DND-41 (cell line): ENCODE results near the gene LRRC42.

Experiments used
- CTCF ChIP-seq: IDR thresholded peaks from 2 replicates; pipeline ENCODE4 v1.5.1; 2012; ENCODE audit warnings: borderline replicate concordance, low read length, moderate library complexity, mild to moderate bottlenecking; ENCODE audit not compliant: poor library complexity, severe bottlenecking; ENCODE audit errors: extremely low read depth
- EZH2 ChIP-seq: IDR thresholded peaks from 3 replicates; pipeline ENCODE4 v1.6.1; 2012; ENCODE audit warnings: borderline replicate concordance, low read depth, mild to moderate bottlenecking, moderate library complexity, low read length, inconsistent platforms; ENCODE audit not compliant: severe bottlenecking

GRCh38 chr1:53995683-53996082 lies 49.5 kb downstream of the LRRC42 start:
- TF ChIP-seq CTCF, result no peak
- no peak for TF ChIP-seq EZH2
